GM10248 (cell line): Measurements from ENCODE around the gene PIK3CB.

ENCODE experiments used
- CTCF ChIA-PET: fragments of 300-600 bp; sonication (Branson Sonifier 250); formaldehyde crosslinking; extraction: SDS; loops from one replicate; lab custom pipeline; 2021; ENCODE audit warnings: antibody characterized with exemption; lab: Yijun Ruan, JAX
- POLR2A ChIA-PET: fragments of 350-650 bp; sonication (Branson Sonifier 250); formaldehyde crosslinking; extraction: SDS; loops from one replicate; lab custom pipeline; 2020; ENCODE audit warnings: antibody characterized with exemption; lab: Yijun Ruan, JAX
- DNase-seq: peaks from one replicate; pipeline ENCODE4 v3.0.0; 2012; ENCODE audit errors: extremely low spot score
- CTCF ChIP-seq: IDR thresholded peaks from 2 replicates; pipeline ENCODE4 v1.5.1; 2012; ENCODE audit warnings: mild to moderate bottlenecking, low read depth; ENCODE audit errors: extremely low read depth, missing control alignments, control extremely low read depth

PIK3CB gene

DNA sequence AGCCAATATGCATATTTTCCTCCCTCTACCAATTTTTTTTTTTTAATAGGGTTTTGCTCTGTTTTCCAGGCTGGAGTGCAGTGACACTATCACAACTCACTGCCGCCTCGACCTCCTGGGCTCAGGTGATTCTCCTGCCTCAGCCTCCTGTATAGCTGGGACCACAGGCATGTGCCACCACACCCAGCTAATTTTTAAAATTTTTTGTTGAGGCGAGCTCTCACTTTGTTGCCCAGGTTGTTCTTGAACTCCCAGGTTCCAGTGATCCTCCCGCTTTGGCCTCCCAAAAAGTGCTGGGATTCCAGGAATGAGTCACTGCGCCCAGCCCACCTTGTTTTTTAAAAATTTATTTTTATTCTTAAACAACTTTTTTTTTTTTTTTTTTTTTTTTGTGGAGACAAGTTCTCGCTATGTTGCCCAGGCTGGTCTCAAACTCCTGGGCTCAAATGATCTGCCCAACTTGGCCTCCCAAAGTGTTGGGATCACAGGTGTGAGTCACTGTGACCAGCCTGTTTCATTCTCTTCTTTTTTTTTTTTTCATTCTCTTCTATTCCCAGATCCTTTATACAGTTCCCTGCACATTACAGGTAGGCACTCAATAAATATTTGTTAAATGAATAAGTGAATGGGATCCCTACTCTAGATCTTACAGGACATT lies 40.5 kb upstream of the PIK3CB start:
- no peak for TF ChIP-seq CTCF
- CTCF ChIA-PET: interaction anchor here (1.0 to 2.4 kb wide), 2 partner anchors 21 to 40 kb away, joined by 3 to 8 read pairs; no protein-coding TSS in a partner anchor
- POLR2A ChIA-PET: no interaction called here
- DNase-seq: no peak

DNA sequence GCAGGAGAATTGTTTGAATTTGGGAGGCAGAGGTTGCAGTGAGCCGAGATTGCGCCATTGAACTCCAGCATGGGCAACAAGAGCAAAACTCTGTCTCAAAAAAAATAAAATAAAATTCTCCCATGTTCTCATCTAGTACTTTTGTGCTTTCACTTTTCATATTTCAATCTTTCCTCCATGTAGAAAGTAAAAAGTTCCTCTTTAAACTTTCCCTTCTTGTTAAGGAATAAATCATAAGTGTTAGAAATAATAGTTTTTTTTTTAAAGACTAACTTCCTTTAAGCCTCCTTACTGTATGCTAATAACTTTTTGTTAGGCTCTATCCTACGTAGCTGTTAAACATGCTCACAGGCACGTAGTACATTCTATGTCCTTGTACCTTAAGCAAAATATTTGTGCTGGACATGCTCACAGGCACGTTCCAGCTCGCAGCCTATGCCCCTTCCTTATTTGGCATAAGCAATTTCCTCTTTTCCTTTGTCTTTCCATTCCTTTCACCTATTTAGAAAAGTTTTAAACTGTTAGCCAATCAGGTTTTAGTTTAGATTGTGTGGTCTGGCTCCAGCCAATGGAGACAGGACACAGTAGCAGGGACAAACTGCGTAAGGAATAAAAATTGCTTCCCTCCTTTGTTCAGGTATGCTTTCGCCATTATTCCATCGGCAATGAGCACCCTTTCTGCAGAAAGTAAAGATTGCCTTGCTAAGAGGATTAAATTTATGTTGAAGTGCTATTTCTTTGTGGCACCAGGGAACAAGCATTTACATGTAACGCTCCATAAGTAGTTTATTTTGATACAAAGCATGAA lies 38.9 kb upstream of the PIK3CB start:
- no peak for TF ChIP-seq CTCF
- CTCF ChIA-PET: interaction anchor here (2.4 kb wide), 1 partner anchor 42 kb away, joined by 8 read pairs; no protein-coding TSS in a partner anchor
- no peak for DNase-seq
- POLR2A ChIA-PET: no interaction called here

GRCh38 chr3:138872632-138873031 lies 37.9 kb upstream of the PIK3CB start:
- DNase-seq: no peak
- no peak for TF ChIP-seq CTCF
- ChIA-PET CTCF (no interaction called here), POLR2A (no interaction called here)

- no peak for DNase-seq
- ChIA-PET CTCF (interaction anchor here (1.5 kb wide), 1 partner anchor 45 kb away, joined by 4 read pairs; no protein-coding TSS in a partner anchor), POLR2A (no interaction called here)
- TF ChIP-seq CTCF: no peak
These were observed 33.3 kb upstream of the PIK3CB start for GRCh38 chr3:138867996-138868395.

DNA sequence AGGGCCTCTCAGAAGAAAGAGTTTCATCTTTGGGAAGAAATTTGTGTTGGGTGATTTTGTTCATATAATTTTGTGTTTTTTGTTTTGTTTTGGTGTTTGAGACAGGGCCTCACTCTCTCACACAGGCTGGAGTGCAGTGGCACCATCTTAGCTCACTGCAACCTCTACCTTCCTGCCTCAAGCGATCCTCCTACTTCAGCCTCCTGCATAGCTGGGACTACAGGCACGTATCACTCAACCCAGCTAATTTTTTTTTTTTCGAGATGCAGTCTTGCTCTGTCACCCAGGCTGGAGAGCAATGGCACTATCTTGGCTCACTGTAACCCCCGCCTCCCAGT lies 29.0 kb upstream of the PIK3CB start:
- POLR2A ChIA-PET: no interaction called here

More for the DNA sequence above, 29.0 kb upstream of the PIK3CB start:
- CTCF ChIA-PET: interaction anchor here (1.0 to 1.2 kb wide), 2 partner anchors 52 to 60 kb away, joined by 3 to 5 read pairs; no protein-coding TSS in a partner anchor
- DNase-seq: no peak
- TF ChIP-seq CTCF: no peak
